SJCRH30 (cell line): ENCODE data around the gene HSFX3. TPM values are rescaled to one million over a fixed set of nuclear protein-coding genes. Genes with fewer than 3 reads are reported as not detected.

Source experiments
- total RNA-seq: library from RNA; depleted of rRNA; stranded (reverse); fragments of >200 nt; shearing (Covaris generic); gene quantifications from 2 replicates; pipeline ENCODE4 v1.2.3, GENCODE V29; 2014; rRNA removed

HSFX3 gene
- total RNA-seq, 1 experiment from 2014 or later = not detected

Other genes with a start within 250 kb of the HSFX3 start
- 17.0 and 20.0 TPM in 2 replicates for gene IDS, start 44.6 kb downstream of the HSFX3 start, total RNA-seq
- gene EOLA1, start 8.9 kb downstream of the HSFX3 start, total RNA-seq = 10.9 and 11.1 TPM in 2 replicates
- gene MAGEA9B, start 37.5 kb upstream of the HSFX3 start, total RNA-seq = not detected in 2 replicates
- not detected in 2 replicates for gene HSFX2, start 45.4 kb upstream of the HSFX3 start, total RNA-seq
- gene TMEM185A, start 81.9 kb upstream of the HSFX3 start, total RNA-seq = 17.7 and 19.1 TPM in 2 replicates
- not detected in 2 replicates for gene MAGEA11, start 162.1 kb upstream of the HSFX3 start, total RNA-seq
- gene HSFX1, start 224.1 kb upstream of the HSFX3 start, total RNA-seq = 0.23 and 0.77 TPM in 2 replicates
- gene MAGEA9, start 232.0 kb upstream of the HSFX3 start, total RNA-seq = not detected in 2 replicates